ENCODE measurements around the gene HCRTR2.

DNA sequence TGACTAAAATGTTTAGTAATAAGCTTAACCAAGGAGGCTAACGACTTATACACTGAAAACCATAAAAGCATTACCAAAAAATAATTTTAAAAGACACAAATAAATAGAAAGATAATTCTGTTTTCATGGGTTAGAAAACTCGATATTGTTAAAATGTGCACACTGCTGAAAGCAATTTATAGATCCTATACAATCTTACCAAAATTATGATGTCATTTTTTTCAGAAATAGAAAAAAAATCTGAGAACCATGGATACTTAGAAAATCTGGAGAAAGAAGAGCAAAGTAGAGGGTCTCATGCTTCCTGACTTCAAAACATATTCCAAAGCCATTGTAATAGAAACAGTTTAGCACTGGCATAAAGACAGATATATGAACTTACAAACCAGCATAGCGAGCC, 46.6 kb downstream of the HCRTR2 start:
- TF ChIP-seq POLR2A (IDR thresholded peaks at IDR 0.05): no peak
- TF ChIP-seq, protein P1, sequence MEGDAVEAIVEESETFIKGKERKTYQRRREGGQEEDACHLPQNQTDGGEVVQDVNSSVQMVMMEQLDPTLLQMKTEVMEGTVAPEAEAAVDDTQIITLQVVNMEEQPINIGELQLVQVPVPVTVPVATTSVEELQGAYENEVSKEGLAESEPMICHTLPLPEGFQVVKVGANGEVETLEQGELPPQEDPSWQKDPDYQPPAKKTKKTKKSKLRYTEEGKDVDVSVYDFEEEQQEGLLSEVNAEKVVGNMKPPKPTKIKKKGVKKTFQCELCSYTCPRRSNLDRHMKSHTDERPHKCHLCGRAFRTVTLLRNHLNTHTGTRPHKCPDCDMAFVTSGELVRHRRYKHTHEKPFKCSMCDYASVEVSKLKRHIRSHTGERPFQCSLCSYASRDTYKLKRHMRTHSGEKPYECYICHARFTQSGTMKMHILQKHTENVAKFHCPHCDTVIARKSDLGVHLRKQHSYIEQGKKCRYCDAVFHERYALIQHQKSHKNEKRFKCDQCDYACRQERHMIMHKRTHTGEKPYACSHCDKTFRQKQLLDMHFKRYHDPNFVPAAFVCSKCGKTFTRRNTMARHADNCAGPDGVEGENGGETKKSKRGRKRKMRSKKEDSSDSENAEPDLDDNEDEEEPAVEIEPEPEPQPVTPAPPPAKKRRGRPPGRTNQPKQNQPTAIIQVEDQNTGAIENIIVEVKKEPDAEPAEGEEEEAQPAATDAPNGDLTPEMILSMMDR (IDR thresholded peaks at IDR 0.05): no peak

Measured in vagina (tissue), 2 donors.